HEK293T (cell line): ENCODE measurements around the gene TFDP2.

Source experiments
- BHLHE40 ChIP-seq: fragments of 450-650 bp; IDR thresholded peaks from 2 replicates; pipeline ENCODE4 v1.6.1; 2016; ENCODE audit warnings: mild to moderate bottlenecking, moderate library complexity, borderline replicate concordance
- FOXA1 ChIP-seq: fragments of 450-650 bp; IDR thresholded peaks from 2 replicates; pipeline ENCODE4 v1.6.1; 2016; ENCODE audit warnings: mild to moderate bottlenecking
- FOXK2 ChIP-seq: fragments of 450-650 bp; IDR thresholded peaks from 2 replicates; pipeline ENCODE4 v1.6.1; 2016; ENCODE audit warnings: mild to moderate bottlenecking
- HDGF ChIP-seq: fragments of 450-650 bp; IDR thresholded peaks from 2 replicates; pipeline ENCODE4 v1.6.1; 2017; ENCODE audit warnings: antibody characterized with exemption, borderline replicate concordance
- LEF1 ChIP-seq: fragments of 450-650 bp; IDR thresholded peaks from 2 replicates; pipeline ENCODE4 v1.6.1; 2017; ENCODE audit warnings: mild to moderate bottlenecking, borderline replicate concordance
- NFRKB ChIP-seq: fragments of 450-650 bp; IDR thresholded peaks from 2 replicates; pipeline ENCODE4 v1.6.1; 2016; ENCODE audit warnings: mild to moderate bottlenecking, moderate library complexity
- SP1 ChIP-seq: fragments of 450-650 bp; IDR thresholded peaks from 2 replicates; pipeline ENCODE4 v1.6.1; 2017
- TARDBP ChIP-seq: fragments of 450-650 bp; IDR thresholded peaks from 2 replicates; pipeline ENCODE4 v1.6.1; 2016
- TF ChIP-seq, protein P1 (sequence below): fragments of 450-650 bp; IDR thresholded peaks from 2 replicates; pipeline ENCODE4 v1.6.1; 2016

GRCh38 chr3:142098964-142099363 is 50.4 kb downstream of the TFDP2 start:
- TF ChIP-seq FOXA1 = no peak
- TF ChIP-seq TARDBP = no peak
- no peak for TF ChIP-seq LEF1
- no peak for TF ChIP-seq BHLHE40
- no peak for TF ChIP-seq HDGF
- TF ChIP-seq FOXK2 = no peak
- no peak for TF ChIP-seq SP1
- TF ChIP-seq, protein P1, sequence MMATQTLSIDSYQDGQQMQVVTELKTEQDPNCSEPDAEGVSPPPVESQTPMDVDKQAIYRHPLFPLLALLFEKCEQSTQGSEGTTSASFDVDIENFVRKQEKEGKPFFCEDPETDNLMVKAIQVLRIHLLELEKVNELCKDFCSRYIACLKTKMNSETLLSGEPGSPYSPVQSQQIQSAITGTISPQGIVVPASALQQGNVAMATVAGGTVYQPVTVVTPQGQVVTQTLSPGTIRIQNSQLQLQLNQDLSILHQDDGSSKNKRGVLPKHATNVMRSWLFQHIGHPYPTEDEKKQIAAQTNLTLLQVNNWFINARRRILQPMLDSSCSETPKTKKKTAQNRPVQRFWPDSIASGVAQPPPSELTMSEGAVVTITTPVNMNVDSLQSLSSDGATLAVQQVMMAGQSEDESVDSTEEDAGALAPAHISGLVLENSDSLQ = no peak
- TF ChIP-seq NFRKB = no peak
